ENCODE measurements around the gene CHST13.

- TF ChIP-seq CTCF (conservative IDR thresholded peaks at IDR 0.05; ENCODE audit: low read depth, low read length), result no peak
- TF ChIP-seq EZH2phosphoT487 (IDR thresholded peaks at IDR 0.05; ENCODE audit: borderline replicate concordance, low read length), result no peak
Measured at GRCh38 chr3:126533506-126533905, 9.6 kb downstream of the CHST13 start.
